Measurements from ENCODE around the gene ZNRF3.
"Not testable (repeated sequence)": the region's sequence is repeated elsewhere in the genome, so short reads cannot be mapped to it uniquely, and the experiment has no call there.

The ZNRF3 gene

GRCh38 chr22:29082826-29083545 lies 199.6 kb downstream of the ZNRF3 start (continued):
- TF ChIP-seq ZNF394 (tag by site-specific recombination; IDR thresholded peaks at IDR 0.05; ENCODE audit: borderline replicate concordance) (no peak), ZNF600 (tag by site-specific recombination; IDR thresholded peaks at IDR 0.05) (no peak), ZNF677 (tag by site-specific recombination; IDR thresholded peaks at IDR 0.05) (no peak)

GRCh38 chr22:29083576-29083932 lies 200.2 kb downstream of the ZNRF3 start:
- H3K4me3 ChIP-seq (ENCODE audit: low read depth, low read length); H3K9me3 ChIP-seq (ENCODE audit: control insufficient read depth, insufficient read depth, low read depth, low read length); POLR2A ChIA-PET; H3K27ac ChIP-seq (ENCODE audit: extremely low read depth, low read depth, low read length); H3K36me3 ChIP-seq (ENCODE audit: control insufficient read depth in 2 of 2, insufficient read depth in 1 of 2, low read length in 2 of 2): not testable (repeated sequence)
- peaks cover 25% of the 10 kb centered on the region for H3K4me1 ChIP-seq (ENCODE audit: control insufficient read depth, insufficient read depth, low read length)
- CTCF ChIA-PET: interaction anchor here (3.2 kb wide), 1 partner anchor 71 kb away, joined by 16 read pairs; no protein-coding TSS in a partner anchor

DNA sequence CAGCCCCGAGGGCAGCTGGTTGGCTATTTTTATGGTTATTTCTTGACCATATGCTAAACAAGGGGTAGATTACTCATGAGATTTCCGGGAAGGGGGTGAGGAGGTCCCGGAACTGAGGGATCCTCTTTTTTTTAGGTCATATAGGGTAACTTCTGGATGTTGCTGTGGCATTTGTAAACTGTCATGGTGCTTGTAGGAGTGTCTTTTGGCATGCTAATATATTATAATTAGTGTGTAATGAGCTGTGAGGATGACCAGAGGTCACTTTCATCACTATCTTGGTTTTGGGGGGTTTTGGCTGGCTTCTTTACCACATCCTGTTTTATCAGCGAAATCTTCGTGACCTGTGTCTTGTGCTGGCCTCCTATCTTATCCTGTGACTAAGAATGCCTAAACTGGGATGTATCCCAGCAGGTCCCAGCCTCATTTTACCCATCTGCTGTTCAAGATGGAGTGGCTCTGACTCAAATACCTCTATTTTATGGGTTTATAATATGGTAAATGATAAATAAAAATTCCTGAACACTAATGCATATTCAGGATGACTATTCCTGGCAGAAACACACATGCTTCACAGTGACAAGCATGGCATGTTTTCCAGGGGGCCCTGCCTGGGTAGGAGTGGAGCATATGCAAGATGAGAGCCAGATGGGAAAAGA lies 200.7 kb downstream of the ZNRF3 start:
- Histone ChIP-seq H3K27ac (ENCODE audit: extremely low read depth, low read depth, low read length) (no peak overlapping the region), H3K4me3 (ENCODE audit: low read depth, low read length) (no peak overlapping the region)
- CTCF ChIA-PET: interaction anchor here (0.5 to 3.2 kb wide), 2 partner anchors 70 to 90 kb away, joined by 3 to 16 read pairs; no protein-coding TSS in a partner anchor

More for the DNA sequence above, 200.7 kb downstream of the ZNRF3 start:
- H3K9me3 ChIP-seq (ENCODE audit: control insufficient read depth, insufficient read depth, low read depth, low read length): no peaks in the 10 kb centered on the region
- POLR2A ChIA-PET: no interaction called here
- TF ChIP-seq ZSCAN30 (tag by site-specific recombination; IDR thresholded peaks at IDR 0.05) (no peak), ZNF518A (tag by site-specific recombination; conservative IDR thresholded peaks at IDR 0.05; ENCODE audit: low read depth) (no peak), ZNF707 (tag by site-specific recombination; IDR thresholded peaks at IDR 0.05) (no peak), ZNF433 (tag by site-specific recombination; IDR thresholded peaks at IDR 0.05; ENCODE audit: low read depth) (no peak), ZNF660 (tag by site-specific recombination; IDR thresholded peaks at IDR 0.05) (no peak), ZNF544 (tag by site-specific recombination; IDR thresholded peaks at IDR 0.05) (no peak), ZNF768 (tag by site-specific recombination; IDR thresholded peaks at IDR 0.05) (no peak), ZNF449 (tag by site-specific recombination; IDR thresholded peaks at IDR 0.05) (no peak), INSM2 (tag by site-specific recombination; IDR thresholded peaks at IDR 0.05) (no peak)
- H3K4me1 ChIP-seq (ENCODE audit: control insufficient read depth, insufficient read depth, low read length): peaks cover 20% of the 10 kb centered on the region
- H3K36me3 ChIP-seq (ENCODE audit: control insufficient read depth in 2 of 2, insufficient read depth in 1 of 2, low read length in 2 of 2): no peaks in the 10 kb centered on the region
